NCI-H82 treated with DMSO at 0.1 percent for 48 hours (cell line): ENCODE results near the gene KCNB1.

ENCODE experiments used
- DNase-seq: peaks from one replicate; lab custom pipeline; 2025; ENCODE audit not compliant: unreplicated experiment; lab: John Stamatoyannopoulos, UW

KCNB1 gene

DNA sequence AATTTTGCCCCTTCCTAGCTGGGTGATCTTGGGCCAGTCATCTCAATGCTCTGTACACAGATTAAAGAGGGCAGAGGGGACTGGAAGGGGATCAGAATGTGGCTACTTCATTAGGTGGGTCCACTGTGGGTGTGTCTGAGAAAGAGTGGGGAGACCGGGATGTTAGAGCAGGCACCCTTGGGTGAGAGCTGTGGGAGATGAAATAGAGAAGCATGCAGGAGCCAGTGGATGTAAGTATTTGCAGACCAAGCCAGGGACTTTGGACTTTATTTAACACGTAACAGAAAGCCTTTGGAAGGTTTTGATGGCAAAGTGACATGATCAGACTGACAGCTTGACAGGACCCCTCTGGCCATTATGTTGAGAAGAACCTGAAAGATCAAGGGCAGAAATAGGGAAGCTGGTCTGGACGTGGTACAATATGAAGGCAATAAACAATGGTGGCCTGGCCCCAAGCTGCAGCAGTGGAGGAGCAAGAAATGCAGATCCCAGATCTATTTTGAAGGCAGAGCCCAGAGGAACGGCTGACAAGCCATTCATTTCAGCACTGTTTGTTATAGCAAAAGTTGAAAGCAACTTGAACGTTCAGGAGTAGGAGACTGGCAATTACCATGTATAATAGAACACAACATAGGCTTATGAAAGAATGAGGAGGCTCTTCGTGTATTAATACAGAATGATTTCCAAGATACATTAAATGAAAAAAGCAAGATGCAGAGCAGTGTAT is 122.1 kb downstream of the KCNB1 start:
- DNase-seq, result no peak

DNA sequence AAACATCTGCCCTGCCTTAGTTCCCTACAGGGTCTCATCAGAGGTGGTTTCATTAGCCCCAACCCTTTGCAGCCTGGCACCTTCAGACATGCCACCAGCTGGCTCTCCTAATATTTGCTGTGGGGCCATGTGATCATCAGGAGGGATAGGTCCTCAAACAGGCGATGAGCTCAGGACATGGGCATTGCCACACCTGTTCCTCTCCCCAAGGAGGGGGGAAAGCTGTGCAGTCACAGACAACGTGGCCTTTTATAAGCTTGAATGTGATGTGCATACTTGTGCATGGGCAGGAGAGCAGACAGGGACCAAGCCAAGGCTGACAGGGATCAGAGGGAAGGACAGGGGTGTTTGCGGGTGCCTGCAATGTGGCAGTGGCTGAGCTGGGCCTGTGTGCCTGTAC is 125.8 kb downstream of the KCNB1 start:
- DNase-seq, result no peak

DNA sequence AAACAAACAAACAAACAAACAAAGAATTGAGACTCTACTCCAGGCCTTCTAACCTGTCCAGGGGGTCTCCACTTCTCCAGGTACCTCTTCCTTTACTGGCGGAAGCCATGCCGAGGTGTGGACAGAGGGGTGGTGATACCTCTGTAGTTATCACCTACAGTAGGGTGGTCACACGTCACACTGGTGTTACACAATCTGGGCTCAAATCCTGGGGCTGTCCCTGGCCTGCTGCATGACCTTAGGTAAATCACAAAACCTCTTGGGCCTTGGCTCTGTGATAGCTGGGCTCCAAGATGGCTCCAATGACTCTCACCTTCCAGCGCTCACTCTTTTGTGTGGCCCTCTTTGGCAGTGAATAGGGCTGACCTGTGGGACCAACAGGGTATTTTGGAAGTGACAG is 127.8 kb downstream of the KCNB1 start:
- DNase-seq, result no peak

- no peak for DNase-seq
These were observed 129.1 kb downstream of the KCNB1 start for GRCh38 chr20:49353348-49353747.

DNA sequence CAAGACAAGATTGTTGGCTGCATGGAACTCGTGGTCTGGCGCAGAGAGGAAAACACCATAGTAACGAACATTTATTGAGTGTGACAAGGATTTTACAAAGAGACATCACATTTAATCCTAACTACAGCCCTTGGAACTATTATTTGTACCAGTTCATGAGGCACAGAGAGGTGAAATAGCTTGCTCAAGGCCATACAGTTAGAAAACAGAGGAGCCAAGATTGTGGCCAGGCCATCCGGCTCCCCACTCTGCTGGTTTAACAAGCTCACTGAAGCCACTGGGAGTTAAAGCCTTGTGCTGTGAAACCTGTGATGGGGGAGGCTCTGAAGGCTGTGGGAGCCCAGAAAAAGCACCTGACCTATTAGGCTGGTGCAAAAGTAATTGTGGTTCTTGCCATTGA is 129.7 kb downstream of the KCNB1 start:
- no peak for DNase-seq

DNA sequence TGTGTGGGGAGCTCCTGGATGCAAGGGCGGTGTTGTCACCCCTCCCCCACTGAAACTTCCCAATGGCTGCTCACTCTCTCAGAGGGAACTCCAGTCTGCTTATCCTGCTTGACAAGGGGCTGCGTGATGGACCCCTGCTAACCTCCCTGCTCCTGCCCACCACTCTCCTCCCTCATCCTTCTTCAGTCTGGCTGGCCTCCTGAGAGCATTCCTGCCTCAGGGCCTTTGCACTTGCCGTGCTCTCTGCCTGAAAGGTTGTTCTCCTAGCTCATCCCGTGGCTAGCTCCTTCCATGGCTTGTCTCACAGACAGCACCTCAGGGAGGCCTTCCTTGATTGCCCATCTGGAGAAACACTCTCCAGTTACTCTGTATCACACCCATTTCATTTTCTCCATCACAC is 130.7 kb downstream of the KCNB1 start:
- DNase-seq, result no peak

DNA sequence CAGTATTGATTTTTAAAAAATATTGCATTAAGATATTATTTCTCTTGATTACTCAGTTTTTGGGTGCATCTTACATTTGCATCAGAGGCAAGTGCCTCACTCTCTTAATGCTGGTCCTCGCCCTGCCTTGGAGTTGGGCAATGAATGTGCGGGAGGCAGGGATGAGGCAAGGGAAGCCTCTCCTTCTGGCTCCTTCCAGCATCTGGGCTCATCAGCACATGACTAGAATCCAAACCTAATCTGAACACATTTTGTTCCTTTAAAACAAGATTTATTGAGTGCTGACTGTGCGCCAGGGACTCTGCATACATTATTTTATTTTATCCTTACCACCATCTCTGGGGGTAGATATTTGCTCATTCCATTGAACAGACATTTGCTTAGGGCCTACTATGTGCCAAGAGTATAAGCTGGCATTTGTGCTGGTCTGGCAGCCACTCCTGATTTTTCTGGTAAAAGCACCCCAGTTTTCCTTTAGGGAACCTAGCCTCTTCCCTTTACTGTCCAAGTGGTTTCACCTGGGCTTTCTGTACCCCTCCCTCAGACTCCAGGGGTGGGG is 132.7 kb downstream of the KCNB1 start:
- no peak for DNase-seq

DNA sequence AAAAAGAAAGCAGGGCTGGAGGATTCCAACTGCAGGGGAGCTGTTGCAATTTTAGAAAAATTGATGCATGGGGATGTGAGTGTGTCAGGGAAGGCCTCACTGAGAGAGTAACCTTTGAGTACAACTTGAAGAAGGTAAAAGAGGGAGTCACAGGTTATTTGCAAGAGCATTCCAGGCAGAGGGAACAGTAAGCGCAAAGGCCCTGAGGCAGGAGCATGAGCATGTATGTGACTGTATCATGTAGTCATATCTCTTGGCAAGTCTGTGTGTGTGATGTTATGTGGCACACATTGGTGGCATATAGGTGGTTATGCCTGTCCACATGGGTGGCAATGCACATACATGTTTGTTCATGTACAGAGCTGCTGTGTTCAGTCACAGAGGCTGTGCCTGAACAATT is 133.4 kb downstream of the KCNB1 start:
- DNase-seq, result no peak

- DNase-seq, result no peak
These were observed 133.9 kb downstream of the KCNB1 start for GRCh38 chr20:49348563-49348962.

DNA sequence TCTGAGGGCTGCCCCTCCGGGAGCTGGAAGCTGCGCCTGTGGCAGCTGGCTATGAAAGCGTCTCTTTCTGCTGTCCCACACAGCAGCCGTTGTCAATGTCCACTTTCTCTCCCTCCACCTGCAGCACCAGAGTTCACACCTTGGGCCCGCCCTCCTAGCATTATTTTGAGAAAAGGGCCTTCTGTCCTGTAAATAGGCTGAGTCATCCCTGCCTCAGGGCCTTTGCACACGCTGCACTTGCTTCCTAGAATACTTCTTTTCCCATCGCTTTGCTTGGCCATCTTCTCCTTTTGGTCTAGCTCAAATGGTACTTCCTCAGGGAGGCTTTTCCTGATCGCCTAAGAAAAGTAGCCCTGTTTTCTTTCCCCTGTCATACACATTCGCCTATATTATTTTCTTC is 135.3 kb downstream of the KCNB1 start:
- no peak for DNase-seq

GRCh38 chr20:49346682-49347081 is 135.8 kb downstream of the KCNB1 start:
- DNase-seq, result no peak

GRCh38 chr20:49345524-49345923 is 136.9 kb downstream of the KCNB1 start:
- peak; percentile 22 for DNase-seq

DNA sequence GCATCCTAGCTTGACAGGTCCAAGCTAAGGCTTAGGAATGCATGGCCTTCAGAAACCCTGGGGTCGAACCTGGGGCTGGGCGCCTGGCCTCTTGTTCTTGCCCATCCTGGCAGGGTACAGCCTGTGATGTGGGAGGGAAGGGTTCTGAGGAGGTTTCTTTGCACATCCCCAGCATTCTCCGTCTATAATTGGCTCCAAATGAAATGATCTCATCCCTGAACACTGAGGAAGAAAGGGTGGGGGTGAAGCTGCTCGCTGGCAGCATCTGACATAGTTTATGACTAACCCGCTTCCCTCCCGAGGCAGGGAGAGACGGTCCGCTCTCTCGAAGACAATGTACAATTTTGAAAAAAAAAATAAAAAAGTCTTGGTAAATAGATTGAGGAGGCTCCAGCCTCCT is 137.5 kb downstream of the KCNB1 start:
- no peak for DNase-seq

- DNase-seq, result no peak
These were observed 138.3 kb downstream of the KCNB1 start for GRCh38 chr20:49344140-49344539.

- no peak for DNase-seq
These were observed 139.2 kb downstream of the KCNB1 start for GRCh38 chr20:49343246-49343645.

GRCh38 chr20:49340161-49340966 is 142.1 kb downstream of the KCNB1 start:
- DNase-seq, result no peak

DNA sequence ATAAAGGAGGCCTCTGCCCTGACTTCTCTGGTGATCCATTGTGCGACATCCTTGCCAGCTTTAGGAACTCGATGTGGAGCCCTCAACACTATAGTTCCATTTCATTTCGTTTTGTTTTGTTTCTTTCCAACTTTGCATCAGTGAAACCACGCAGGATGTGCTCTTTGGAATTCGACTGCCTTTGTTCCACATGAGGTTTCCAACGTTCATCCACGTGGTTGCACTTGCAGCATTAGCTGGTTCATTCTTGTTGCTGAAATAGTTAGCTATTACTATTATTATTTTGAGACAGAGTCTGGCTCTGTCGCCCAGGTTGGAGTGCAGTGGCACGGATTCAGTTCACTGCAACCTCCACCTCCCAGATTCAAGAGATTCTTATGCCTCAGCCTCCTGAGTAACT is 143.3 kb downstream of the KCNB1 start:
- DNase-seq, result no peak

DNA sequence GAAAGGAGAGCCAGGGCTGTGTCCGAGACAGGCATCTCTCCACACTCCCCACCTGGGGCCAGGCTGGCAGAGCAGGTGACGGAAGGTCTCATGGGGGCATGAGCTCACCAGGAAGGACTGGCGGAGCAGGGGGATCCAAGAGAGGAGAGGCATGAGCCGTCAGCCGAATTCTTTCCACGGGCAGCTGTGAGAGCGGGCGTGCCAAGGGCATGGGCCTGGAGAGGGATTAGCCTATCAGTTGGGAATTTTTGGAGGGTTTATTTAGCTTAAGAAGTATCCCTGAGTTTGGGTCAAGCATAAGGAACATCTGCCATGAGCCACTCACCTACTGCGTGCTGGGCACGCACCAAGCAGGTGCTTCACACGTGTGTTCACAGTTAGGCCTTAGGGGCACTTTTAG is 144.4 kb downstream of the KCNB1 start:
- DNase-seq, result no peak

- no peak for DNase-seq
These were observed 145.1 kb downstream of the KCNB1 start for GRCh38 chr20:49337357-49337756.

DNA sequence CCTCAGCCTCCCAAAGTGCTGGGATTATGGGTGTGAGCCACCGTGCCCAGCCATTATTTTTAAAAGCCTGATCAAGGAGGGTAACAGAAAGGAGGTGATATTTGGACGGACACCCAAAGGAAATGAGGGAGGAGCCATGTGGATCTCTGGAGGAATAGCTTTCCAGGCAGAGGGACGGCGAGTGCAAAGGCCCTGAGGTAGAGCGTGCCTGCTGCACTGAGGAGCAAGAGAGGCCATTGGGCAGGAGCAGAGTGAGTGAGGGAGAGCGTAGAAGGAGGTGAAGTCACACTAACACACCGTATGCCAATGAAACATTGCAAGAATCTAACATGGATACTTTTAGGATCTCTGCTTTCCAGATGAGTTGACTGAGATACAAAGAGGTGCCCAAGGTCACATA is 145.7 kb downstream of the KCNB1 start:
- DNase-seq, result no peak

DNA sequence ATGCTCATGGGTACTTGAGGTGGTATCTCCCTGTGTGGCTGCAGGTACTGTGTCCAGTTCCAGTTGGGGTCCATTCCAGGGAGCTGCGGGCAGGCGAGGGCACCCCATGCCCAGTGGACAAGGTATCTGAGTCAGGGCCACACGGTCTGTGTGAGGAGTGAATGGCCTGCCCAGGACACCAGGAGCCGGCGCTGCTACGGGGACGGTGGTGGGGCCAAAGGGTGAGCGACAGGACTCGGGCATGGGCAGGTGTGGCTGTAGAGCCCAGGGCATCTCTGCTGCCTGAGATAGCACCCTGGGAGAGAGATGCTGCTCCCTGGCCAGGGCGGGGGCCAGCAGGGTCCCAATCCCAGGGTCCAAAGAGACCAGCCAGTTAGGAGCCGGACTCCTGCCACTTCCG is 147.0 kb downstream of the KCNB1 start:
- DNase-seq, result no peak
